Mucosa of descending colon (tissue), 3 donors: ENCODE measurements around the gene SOX6. TPM values are rescaled to one million over a fixed set of nuclear protein-coding genes. Genes with fewer than 3 reads are reported as not detected.

Experiments used
- ATAC-seq: fragments of 200-7000 bp; cut with Tn5 transposase; one replicate; pipeline ENCODE4 v1.9.1; 2020; ENCODE audit warnings: mild to moderate bottlenecking, moderate library complexity
- DNase-seq, 3 donors: peaks; one replicate each; pipeline ENCODE4 v3.0.0-alpha.2; 2020
- H3K36me3 ChIP-seq: fragments of 200-600 bp; one replicate; pipeline ENCODE4 v1.8.0; 2021; ENCODE audit warnings: low read depth, mild to moderate bottlenecking
- H3K4me1 ChIP-seq: fragments of 200-600 bp; one replicate; pipeline ENCODE4 v1.8.0; 2021; ENCODE audit warnings: low read depth, mild to moderate bottlenecking
- H3K4me3 ChIP-seq: fragments of 200-600 bp; one replicate; pipeline ENCODE4 v1.8.0; 2021; ENCODE audit warnings: mild to moderate bottlenecking
- H3K9me3 ChIP-seq: fragments of 200-600 bp; one replicate; pipeline ENCODE4 v1.8.0; 2021; ENCODE audit warnings: mild to moderate bottlenecking
- CTCF ChIP-seq: fragments of 200-600 bp; IDR thresholded peaks from one replicate; pipeline ENCODE4 v1.8.0; 2022; ENCODE audit warnings: antibody characterized with exemption, mild to moderate bottlenecking
- intact Hi-C, 2 donors: fragments of 100-400 bp; cut with DNase I in 1 of 2; cut with micrococcal nuclease in 1 of 2; formaldehyde crosslinking; loops; one replicate each; pipeline versions ENCODE4 v1.11.0 to v1.11.1; 2022; cut with DNase I, micrococcal nuclease
- total RNA-seq, 3 donors: library from RNA; stranded (reverse); fragmentation: NEBNext Ultra II Directional in 2 of 3; extraction: Animal tissue kit (Norgen Biotek cat#: 25700) in 2 of 3; gene quantifications; one replicate each; pipeline versions ENCODE4 v1.2.1 to v1.2.4, GENCODE V29; 2021 to 2023
- donor health status: DM: no; HTN: no; CAD: no; lungs with moderate emphysema.
- donor health status: DM: no; HTN: no; CAD: no.
- donor health status: DM: no; HTN: yes; CAD: no.

SOX6 gene
- total RNA-seq, 3 donors from 2014 or later = 5.8 to 6.5 (median 6.0) TPM

GRCh38 chr11:16278979-16279378 lies 77.4 kb downstream of the SOX6 start:
- intact Hi-C loops = no loop called here
- DNase-seq = no peak

GRCh38 chr11:16278273-16278672 lies 78.1 kb downstream of the SOX6 start:
- intact Hi-C loops = no loop called here
- ATAC-seq = peak; percentile 77
- no peak for DNase-seq
- Histone ChIP-seq H3K9me3 (no peaks in the 10 kb centered on the region), H3K36me3 (no peaks in the 10 kb centered on the region), H3K4me1 (peaks cover 17% of the 10 kb centered on the region), H3K4me3 (no peak overlapping the region)
- TF ChIP-seq CTCF = no peak

More at GRCh38 chr11:16278979-16279378, 77.4 kb downstream of the SOX6 start:
- Histone ChIP-seq H3K9me3 (no peaks in the 10 kb centered on the region), H3K36me3 (no peaks in the 10 kb centered on the region), H3K4me1 (peaks cover 17% of the 10 kb centered on the region), H3K4me3 (no peak overlapping the region)
- peak; percentile 82 for ATAC-seq
- no peak for TF ChIP-seq CTCF

- no peak for ATAC-seq
- H3K36me3 ChIP-seq = no peaks in the 10 kb centered on the region
- H3K4me3 ChIP-seq = no peak overlapping the region
- intact Hi-C loops = no loop called here
- H3K9me3 ChIP-seq = no peaks in the 10 kb centered on the region
- peaks cover 17% of the 10 kb centered on the region for H3K4me1 ChIP-seq
- TF ChIP-seq CTCF = no peak
- no peak for DNase-seq
These were observed 80.1 kb downstream of the SOX6 start for GRCh38 chr11:16276251-16276650.

- ATAC-seq (no peak), DNase-seq (no peak)
- Histone ChIP-seq H3K4me1 (no peaks in the 10 kb centered on the region), H3K4me3 (no peak overlapping the region), H3K36me3 (no peaks in the 10 kb centered on the region), H3K9me3 (no peaks in the 10 kb centered on the region)
- no peak for TF ChIP-seq CTCF
- intact Hi-C loops = no loop called here
These were observed 85.1 kb downstream of the SOX6 start for GRCh38 chr11:16271258-16271657.

DNA sequence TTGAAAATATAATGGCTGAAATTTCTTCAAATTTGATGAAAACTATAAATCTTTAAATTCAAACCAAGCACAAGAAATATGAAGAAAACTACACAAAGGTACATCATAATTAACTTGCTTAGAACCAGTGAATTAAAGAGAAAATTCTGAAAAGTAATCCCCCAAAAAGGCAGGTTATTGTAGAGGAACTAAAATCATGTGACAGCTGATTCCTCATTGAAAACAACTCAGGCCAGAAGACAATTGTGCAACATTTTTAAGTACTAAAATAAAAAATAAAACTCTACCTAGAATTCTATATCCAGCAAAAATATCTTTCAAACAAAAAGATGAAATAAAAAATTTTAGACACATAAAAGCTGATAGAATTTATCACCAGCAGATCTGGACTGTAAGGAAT lies 90.3 kb downstream of the SOX6 start:
- no peak for TF ChIP-seq CTCF
- Histone ChIP-seq H3K4me3 (no peak overlapping the region), H3K9me3 (no peaks in the 10 kb centered on the region), H3K36me3 (no peaks in the 10 kb centered on the region), H3K4me1 (no peaks in the 10 kb centered on the region)
- DNase-seq (no peak), ATAC-seq (no peak)
- intact Hi-C loops = no loop called here

- H3K36me3 ChIP-seq = no peaks in the 10 kb centered on the region
- no peak for TF ChIP-seq CTCF
- no peaks in the 10 kb centered on the region for H3K9me3 ChIP-seq
- no peak for ATAC-seq
- no peaks in the 10 kb centered on the region for H3K4me1 ChIP-seq
- no peak for DNase-seq
- intact Hi-C loops = no loop called here
- H3K4me3 ChIP-seq = no peak overlapping the region
These were observed 91.3 kb downstream of the SOX6 start for GRCh38 chr11:16265022-16265421.
